ENCODE measurements around the gene SETMAR. TPM values are rescaled to one million over a fixed set of nuclear protein-coding genes. Genes with fewer than 3 reads are reported as not detected.

Gene SETMAR
- total and polyA plus RNA-seq, 8 donors, result 3.1 to 28.0 (median 11.6) TPM

- no peak overlapping the region for H3K4me3 ChIP-seq
- peaks cover 0 to 10% (median 4%) of the 10 kb centered on the region in 4 donors for H3K4me1 ChIP-seq
- no peaks in the 10 kb centered on the region for H3K36me3 ChIP-seq
- WGBS, 5 donors, result 68 to 82% (median 76%) methylated on average over 6 of the region's 6 CpGs
- peak overlapping the region in 2 of 5 donors; percentile 5 to 19 for H3K27ac ChIP-seq
- H3K9me3 ChIP-seq, result no peaks in the 10 kb centered on the region
- peak in 1 of 2 donors; percentile 32 for DNase-seq
- intact Hi-C loops (cut with DNase I; ENCODE audit: low total_unique reads), result no loop called here
- H3K27me3 ChIP-seq, result no peaks in the 10 kb centered on the region
- TF ChIP-seq POLR2A (IDR thresholded peaks at IDR 0.05) (no peak), POLR2AphosphoS5 (IDR thresholded peaks at IDR 0.05) (no peak), CTCF (IDR thresholded peaks at IDR 0.05) (no peak), EP300 (IDR thresholded peaks at IDR 0.05) (no peak)
Measured at GRCh38 chr3:4340411-4341335, 37.5 kb downstream of the SETMAR start.

DNA sequence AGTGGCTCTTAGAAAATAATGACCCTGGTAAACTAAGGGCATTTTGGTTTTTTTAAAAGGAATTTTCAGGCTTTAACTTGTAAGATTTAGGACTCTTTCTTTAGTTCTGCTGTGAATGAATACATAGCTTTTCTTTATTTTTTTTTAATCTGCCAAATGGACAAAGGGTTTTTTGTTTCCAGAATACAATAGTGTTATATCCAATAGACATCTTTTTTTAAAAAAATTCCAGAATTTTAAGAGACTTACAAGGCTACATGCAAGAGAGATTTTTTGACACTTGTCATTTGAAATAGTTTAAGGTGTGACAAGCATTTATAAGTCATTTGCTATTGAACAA is 38.1 kb downstream of the SETMAR start:
- H3K27me3 ChIP-seq, result no peaks in the 10 kb centered on the region
- TF ChIP-seq POLR2A (IDR thresholded peaks at IDR 0.05) (no peak), POLR2AphosphoS5 (IDR thresholded peaks at IDR 0.05) (no peak), CTCF (IDR thresholded peaks at IDR 0.05) (no peak), EP300 (IDR thresholded peaks at IDR 0.05) (no peak)
- H3K27ac ChIP-seq, result peak overlapping the region in 1 of 5 donors; percentile 19
- no peak for DNase-seq
- no peaks in the 10 kb centered on the region for H3K36me3 ChIP-seq
- intact Hi-C loops (cut with DNase I; ENCODE audit: low total_unique reads), result no loop called here
- H3K9me3 ChIP-seq, result no peaks in the 10 kb centered on the region
- peaks cover 0 to 10% (median 4%) of the 10 kb centered on the region in 4 donors for H3K4me1 ChIP-seq
- H3K4me3 ChIP-seq, result no peak overlapping the region

DNA sequence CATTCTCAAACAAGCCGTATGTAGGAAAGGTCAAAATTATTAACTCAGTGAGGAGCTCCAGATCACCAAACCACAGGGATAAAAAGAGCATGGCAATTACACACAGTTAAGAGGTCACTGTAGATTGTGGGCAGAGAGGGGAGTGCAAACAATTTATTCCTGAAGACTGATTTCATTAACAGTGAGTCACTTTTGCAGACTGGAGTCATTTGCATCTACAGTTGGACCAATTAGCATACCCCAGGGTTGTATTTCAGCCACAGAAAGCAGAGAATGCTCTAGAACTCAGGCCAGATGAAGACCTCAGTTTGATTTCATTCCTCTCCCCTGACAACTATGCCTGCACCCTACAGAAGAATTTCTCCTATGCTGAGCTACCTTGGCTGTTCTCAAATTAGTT is 40.1 kb downstream of the SETMAR start:
- Histone ChIP-seq H3K27ac (no peak overlapping the region), H3K4me1 (peaks cover 0 to 10% (median 4%) of the 10 kb centered on the region in 4 donors), H3K36me3 (no peaks in the 10 kb centered on the region), H3K4me3 (no peak overlapping the region), H3K27me3 (no peaks in the 10 kb centered on the region), H3K9me3 (no peaks in the 10 kb centered on the region)
- 80 to 96% (median 86%) methylated on average over 1 of the region's 1 CpG for WGBS, 5 donors
- DNase-seq, result no peak
- TF ChIP-seq POLR2A (IDR thresholded peaks at IDR 0.05) (no peak), POLR2AphosphoS5 (IDR thresholded peaks at IDR 0.05) (no peak), EP300 (IDR thresholded peaks at IDR 0.05) (no peak), CTCF (IDR thresholded peaks at IDR 0.05) (no peak)
- intact Hi-C loops (cut with DNase I; ENCODE audit: low total_unique reads), result no loop called here

- Histone ChIP-seq H3K9me3 (no peaks in the 10 kb centered on the region), H3K4me1 (peaks cover 7 to 33% (median 19%) of the 10 kb centered on the region in 4 donors), H3K36me3 (no peaks in the 10 kb centered on the region), H3K4me3 (peak overlapping the region; percentile 12 to 26 (median 15)), H3K27me3 (no peaks in the 10 kb centered on the region), H3K27ac (peak overlapping the region in 4 of 5 donors; percentile 9 to 77 (median 48))
- DNase-seq, result peak in 1 of 2 donors; percentile 90
- intact Hi-C loops (cut with DNase I; ENCODE audit: low total_unique reads), result loop anchor here (5.0 kb wide), 1 partner anchor 282 kb away; no protein-coding TSS in a partner anchor
- TF ChIP-seq EP300 (IDR thresholded peaks at IDR 0.05) (no peak), CTCF (IDR thresholded peaks at IDR 0.05) (peak in 5 of 7 experiments; percentile 52 to 91 (median 84)), POLR2A (IDR thresholded peaks at IDR 0.05) (no peak), POLR2AphosphoS5 (IDR thresholded peaks at IDR 0.05) (peak in 1 of 3 donors; percentile 23)
- 0 to 2% (median 2%) methylated on average over 2 of the region's 2 CpGs for WGBS, 5 donors
Measured at GRCh38 chr3:4350789-4351163, 47.6 kb downstream of the SETMAR start.

Data from stomach (tissue), 9 donors.